Activated T-helper 17 cell treated with anti-CD3 and anti-CD28 coated beads, Interleukin-2, amount 50 U/mL, for 72 hours (primary cell): ENCODE results near the gene PHYH. TPM values are rescaled to one million over a fixed set of nuclear protein-coding genes. Genes with fewer than 3 reads are reported as not detected.

ENCODE experiments used
- ATAC-seq: fragments of 150-1000 bp; cut with Tn5 transposase; replicated peaks from 2 replicates; pipeline ENCODE4 v1.10.0; 2021; ENCODE audit warnings: mild to moderate bottlenecking, moderate library complexity
- H3K27ac Mint-ChIP-seq: one replicate; pipeline ENCODE4 v1.8.0; 2022; ENCODE audit warnings: mixed read lengths
- H3K27me3 Mint-ChIP-seq: one replicate; pipeline ENCODE4 v1.8.0; 2022; ENCODE audit warnings: mixed read lengths
- H3K36me3 Mint-ChIP-seq: one replicate; pipeline ENCODE4 v1.8.0; 2022; ENCODE audit warnings: low read depth, mild to moderate bottlenecking, mixed read lengths
- H3K4me1 Mint-ChIP-seq: one replicate; pipeline ENCODE4 v1.8.0; 2022; ENCODE audit warnings: mixed read lengths
- H3K4me3 Mint-ChIP-seq: one replicate; pipeline ENCODE4 v1.8.0; 2022; ENCODE audit warnings: mild to moderate bottlenecking, mixed read lengths
- H3K9me3 Mint-ChIP-seq: one replicate; pipeline ENCODE4 v1.8.0; 2022; ENCODE audit warnings: mixed read lengths
- total RNA-seq, 2 donors: library from RNA; stranded (reverse); gene quantifications; one replicate each; pipeline ENCODE4 v1.2.3, GENCODE V29; 2022

Gene PHYH
- total RNA-seq, result 1 to 10 TPM; 8.2 to 9.2 TPM

- peaks cover 10% of the 10 kb centered on the region for H3K36me3 Mint-ChIP-seq
- H3K4me3 Mint-ChIP-seq, result peak within 1 kb of the TSS; percentile 84
- H3K27ac Mint-ChIP-seq, result peak within 1 kb of the TSS; percentile 83
- ATAC-seq, result peak; percentile 81
- no peaks in the 10 kb centered on the region for H3K9me3 Mint-ChIP-seq
- peaks cover 5% of the 10 kb centered on the region for H3K4me1 Mint-ChIP-seq
- no peaks in the 10 kb centered on the region for H3K27me3 Mint-ChIP-seq
Observed at GRCh38 chr10:13299437-13300287, at the start of gene PHYH. PHYH (minus strand) TSS chr10:13300064; CDS start chr10:13300042, 22 bp downstream.

- H3K4me1 Mint-ChIP-seq, result peaks cover 26% of the 10 kb centered on the region
- no peaks in the 10 kb centered on the region for H3K9me3 Mint-ChIP-seq
- ATAC-seq, result peak; percentile 77
- H3K36me3 Mint-ChIP-seq, result peaks cover 10% of the 10 kb centered on the region
- H3K27me3 Mint-ChIP-seq, result peaks cover 2% of the 10 kb centered on the region
- H3K4me3 Mint-ChIP-seq, result peak within 1 kb of the TSS; percentile 86
- H3K27ac Mint-ChIP-seq, result peak within 1 kb of the TSS; percentile 83
Observed at GRCh38 chr10:13348216-13349017, 48.6 kb upstream of the PHYH start, which contains the start of gene SEPHS1. SEPHS1 (minus strand) TSS chr10:13348293; CDS start chr10:13344950, 3,343 bp downstream.

- H3K9me3 Mint-ChIP-seq, result no peaks in the 10 kb centered on the region
- peaks cover 18% of the 10 kb centered on the region for H3K36me3 Mint-ChIP-seq
- H3K4me3 Mint-ChIP-seq, result peak overlapping the region; percentile 86
- peaks cover 26% of the 10 kb centered on the region for H3K4me1 Mint-ChIP-seq
- H3K27me3 Mint-ChIP-seq, result no peaks in the 10 kb centered on the region
- no peak overlapping the region for H3K27ac Mint-ChIP-seq
- ATAC-seq, result peak; percentile 74
Observed at GRCh38 chr10:13347500-13348156, 47.8 kb upstream of the PHYH start.

- H3K27me3 Mint-ChIP-seq, result no peaks in the 10 kb centered on the region
- peaks cover 23% of the 10 kb centered on the region for H3K4me1 Mint-ChIP-seq
- H3K36me3 Mint-ChIP-seq, result peaks cover 19% of the 10 kb centered on the region
- peak overlapping the region; percentile 86 for H3K27ac Mint-ChIP-seq
- peak; percentile 23 for ATAC-seq
- H3K9me3 Mint-ChIP-seq, result no peaks in the 10 kb centered on the region
- H3K4me3 Mint-ChIP-seq, result peak overlapping the region; percentile 85
Observed at GRCh38 chr10:13347043-13347499, 47.2 kb upstream of the PHYH start.

GRCh38 chr10:13346283-13347042 is 46.6 kb upstream of the PHYH start:
- no peaks in the 10 kb centered on the region for H3K9me3 Mint-ChIP-seq
- ATAC-seq, result no peak
- peak overlapping the region; percentile 86 for H3K27ac Mint-ChIP-seq
- peaks cover 25% of the 10 kb centered on the region for H3K36me3 Mint-ChIP-seq
- H3K27me3 Mint-ChIP-seq, result no peaks in the 10 kb centered on the region
- peak overlapping the region; percentile 85 for H3K4me3 Mint-ChIP-seq
- H3K4me1 Mint-ChIP-seq, result peaks cover 17% of the 10 kb centered on the region

- no peaks in the 10 kb centered on the region for H3K9me3 Mint-ChIP-seq
- peaks cover 4% of the 10 kb centered on the region for H3K4me1 Mint-ChIP-seq
- ATAC-seq, result peak; percentile 46
- peaks cover 69% of the 10 kb centered on the region for H3K36me3 Mint-ChIP-seq
- H3K27me3 Mint-ChIP-seq, result no peaks in the 10 kb centered on the region
- H3K4me3 Mint-ChIP-seq, result peak overlapping the region; percentile 44
- no peak overlapping the region for H3K27ac Mint-ChIP-seq
Observed at GRCh38 chr10:13340626-13341376, 40.9 kb upstream of the PHYH start.

- Mint-ChIP-seq H3K9me3 (no peaks in the 10 kb centered on the region), H3K27ac (no peak overlapping the region), H3K36me3 (peaks cover 72% of the 10 kb centered on the region), H3K4me1 (peaks cover 4% of the 10 kb centered on the region), H3K27me3 (no peaks in the 10 kb centered on the region), H3K4me3 (peak overlapping the region; percentile 44)
- peak; percentile 19 for ATAC-seq
Observed at GRCh38 chr10:13340068-13340467, 40.2 kb upstream of the PHYH start.

- H3K27me3 Mint-ChIP-seq, result no peaks in the 10 kb centered on the region
- H3K36me3 Mint-ChIP-seq, result peaks cover 68% of the 10 kb centered on the region
- no peaks in the 10 kb centered on the region for H3K4me1 Mint-ChIP-seq
- H3K4me3 Mint-ChIP-seq, result no peak overlapping the region
- no peaks in the 10 kb centered on the region for H3K9me3 Mint-ChIP-seq
- ATAC-seq, result no peak
- no peak overlapping the region for H3K27ac Mint-ChIP-seq
Observed at GRCh38 chr10:13338390-13339110, 38.7 kb upstream of the PHYH start.

- Mint-ChIP-seq H3K27ac (no peak overlapping the region), H3K36me3 (peaks cover 68% of the 10 kb centered on the region), H3K9me3 (no peaks in the 10 kb centered on the region), H3K27me3 (no peaks in the 10 kb centered on the region), H3K4me3 (no peak overlapping the region), H3K4me1 (no peaks in the 10 kb centered on the region)
- ATAC-seq, result no peak
Observed at GRCh38 chr10:13337827-13338196, 37.9 kb upstream of the PHYH start.

- H3K27me3 Mint-ChIP-seq, result no peaks in the 10 kb centered on the region
- no peak overlapping the region for H3K27ac Mint-ChIP-seq
- peaks cover 70% of the 10 kb centered on the region for H3K36me3 Mint-ChIP-seq
- no peaks in the 10 kb centered on the region for H3K4me1 Mint-ChIP-seq
- H3K9me3 Mint-ChIP-seq, result no peaks in the 10 kb centered on the region
- ATAC-seq, result no peak
- no peak overlapping the region for H3K4me3 Mint-ChIP-seq
Observed at GRCh38 chr10:13337128-13337826, 37.4 kb upstream of the PHYH start.

GRCh38 chr10:13335881-13336280 is 36.0 kb upstream of the PHYH start:
- Mint-ChIP-seq H3K36me3 (peaks cover 77% of the 10 kb centered on the region), H3K27ac (no peak overlapping the region), H3K9me3 (no peaks in the 10 kb centered on the region), H3K27me3 (no peaks in the 10 kb centered on the region), H3K4me3 (no peak overlapping the region), H3K4me1 (no peaks in the 10 kb centered on the region)
- no peak for ATAC-seq

- Mint-ChIP-seq H3K4me3 (no peak overlapping the region), H3K36me3 (peaks cover 82% of the 10 kb centered on the region), H3K9me3 (no peaks in the 10 kb centered on the region), H3K27ac (no peak overlapping the region), H3K4me1 (no peaks in the 10 kb centered on the region), H3K27me3 (no peaks in the 10 kb centered on the region)
- no peak for ATAC-seq
Observed at GRCh38 chr10:13334556-13334955, 34.7 kb upstream of the PHYH start.
